Heart left ventricle (tissue), 13 donors: ENCODE results near the gene TLCD5.

Experiments used
- POLR2A ChIP-seq, 2 donors: fragments of 450-650 bp; IDR thresholded peaks; one replicate each; pipeline ENCODE4 v1.6.1; 2017; ENCODE audit warnings: antibody characterized with exemption in 2 of 2, mild to moderate bottlenecking in 2 of 2, moderate library complexity in 2 of 2
- TF ChIP-seq, protein P1 (sequence below), 12 donors: fragments of 200-600 bp; sonication (generic) in 4 of 12; IDR thresholded peaks; one replicate each; pipeline versions ENCODE4 v1.5.0 to v1.8.0; 2018 to 2022; ENCODE audit warnings: antibody characterized with exemption in 12 of 12, mild to moderate bottlenecking in 5 of 12
- donor health status: ischemic (EF 13 %, LVEDD 7.1; RV severe dilation, severe dysfunction).
- donor health status: DM: no; HTN: yes; CAD: no.
- donor health status: DM: no; HTN: no; CAD: no.
- donor health status: ischemic (EF 25% LVEDD 6.9; RV normal size, moderate dysfunction).
- donor health status: ischemic (EF 25% LVEDD 5.7; RV mildly dilated, moderate dysfunction).
- donor health status: ischemic (EF 35%, LVEDD 5.7; RV mildly dilated, moderate dysfunction).
- donor health status: nonischemic (EF 11% LVEDD 7.7; RV severe dilation, severe dysfunction).
- donor health status: DM: yes; HTN: yes; CAD: no.
- donor health status: PGD.
- donor health status: ischemic (EF 29% LVEDD 5.4; RV normal size, mild dysfunction).
- donor health status: nonischemic (EF 23%, LVEDD 6.1; RV moderate dilation, normal function).

DNA sequence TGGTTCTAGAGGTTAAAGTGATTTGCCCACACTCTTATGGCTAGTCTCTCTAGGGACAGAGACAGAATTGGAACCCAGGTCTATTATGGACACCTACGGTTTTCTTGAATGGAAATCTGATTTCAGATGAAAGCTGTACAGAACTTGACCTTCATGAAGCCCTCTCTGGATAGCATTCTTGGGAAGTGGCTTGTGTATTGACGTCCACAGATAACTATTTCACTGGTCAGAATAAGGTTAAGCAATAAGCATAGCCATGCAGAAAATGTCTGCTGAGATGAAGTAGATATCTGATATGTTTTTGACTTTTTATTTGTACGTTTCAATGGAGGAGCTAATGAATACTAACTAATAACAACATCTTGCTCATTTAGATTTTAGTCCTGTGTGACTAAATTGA, 1.1 kb downstream of the TLCD5 start:
- TF ChIP-seq, protein P1, sequence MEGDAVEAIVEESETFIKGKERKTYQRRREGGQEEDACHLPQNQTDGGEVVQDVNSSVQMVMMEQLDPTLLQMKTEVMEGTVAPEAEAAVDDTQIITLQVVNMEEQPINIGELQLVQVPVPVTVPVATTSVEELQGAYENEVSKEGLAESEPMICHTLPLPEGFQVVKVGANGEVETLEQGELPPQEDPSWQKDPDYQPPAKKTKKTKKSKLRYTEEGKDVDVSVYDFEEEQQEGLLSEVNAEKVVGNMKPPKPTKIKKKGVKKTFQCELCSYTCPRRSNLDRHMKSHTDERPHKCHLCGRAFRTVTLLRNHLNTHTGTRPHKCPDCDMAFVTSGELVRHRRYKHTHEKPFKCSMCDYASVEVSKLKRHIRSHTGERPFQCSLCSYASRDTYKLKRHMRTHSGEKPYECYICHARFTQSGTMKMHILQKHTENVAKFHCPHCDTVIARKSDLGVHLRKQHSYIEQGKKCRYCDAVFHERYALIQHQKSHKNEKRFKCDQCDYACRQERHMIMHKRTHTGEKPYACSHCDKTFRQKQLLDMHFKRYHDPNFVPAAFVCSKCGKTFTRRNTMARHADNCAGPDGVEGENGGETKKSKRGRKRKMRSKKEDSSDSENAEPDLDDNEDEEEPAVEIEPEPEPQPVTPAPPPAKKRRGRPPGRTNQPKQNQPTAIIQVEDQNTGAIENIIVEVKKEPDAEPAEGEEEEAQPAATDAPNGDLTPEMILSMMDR (IDR thresholded peaks at IDR 0.05), result no peak
- TF ChIP-seq POLR2A (IDR thresholded peaks at IDR 0.05), result no peak
